HEK293 (cell line): ENCODE measurements around the gene ALKBH2.

ENCODE experiments used
- GLI2 ChIP-seq: fragments of 450-650 bp; formaldehyde crosslinking; IDR thresholded peaks from 2 replicates; pipeline ENCODE4; 2017; ENCODE audit warnings: missing biosample characterization, missing genetic modification characterization, low read depth, borderline replicate concordance
- GLIS1 ChIP-seq: fragments of 450-650 bp; formaldehyde crosslinking; IDR thresholded peaks from 2 replicates; pipeline ENCODE4 v1.5.1; 2016; ENCODE audit warnings: missing biosample characterization, missing genetic modification characterization
- HOXC10 ChIP-seq: sonication (generic); formaldehyde crosslinking; IDR thresholded peaks from 2 replicates; pipeline ENCODE4 v1.8.1; 2023; ENCODE audit warnings: mild to moderate bottlenecking, missing genetic modification reagents
- KLF1 ChIP-seq: fragments of 450-650 bp; formaldehyde crosslinking; IDR thresholded peaks from 2 replicates; pipeline ENCODE4 v1.5.1; 2016; ENCODE audit warnings: missing biosample characterization, missing genetic modification characterization
- KLF10 ChIP-seq: fragments of 450-650 bp; IDR thresholded peaks from 2 replicates; pipeline ENCODE4 v1.5.1; 2018; ENCODE audit warnings: missing biosample characterization, mild to moderate bottlenecking, missing genetic modification characterization
- MYNN ChIP-seq: fragments of 450-650 bp; formaldehyde crosslinking; IDR thresholded peaks from 2 replicates; pipeline ENCODE4 v1.5.1; 2016; ENCODE audit warnings: missing biosample characterization, missing genetic modification characterization, borderline replicate concordance
- OSR2 ChIP-seq: fragments of 450-650 bp; formaldehyde crosslinking; IDR thresholded peaks from 2 replicates; pipeline ENCODE4 v1.5.1; 2016; ENCODE audit warnings: missing biosample characterization, missing genetic modification characterization
- PRDM6 ChIP-seq: fragments of 450-650 bp; formaldehyde crosslinking; IDR thresholded peaks from 2 replicates; pipeline ENCODE4 v1.5.1; 2017; ENCODE audit warnings: missing biosample characterization, missing genetic modification characterization
- REPIN1 ChIP-seq: fragments of 450-650 bp; formaldehyde crosslinking; IDR thresholded peaks from 2 replicates; pipeline ENCODE4 v1.5.1; 2017; ENCODE audit warnings: missing biosample characterization, missing genetic modification characterization, low read depth
- SP7 ChIP-seq: fragments of 450-650 bp; formaldehyde crosslinking; IDR thresholded peaks from 2 replicates; pipeline ENCODE4 v1.5.1; 2016; ENCODE audit warnings: missing biosample characterization, missing genetic modification characterization
- YY1 ChIP-seq: fragments of 450-650 bp; formaldehyde crosslinking; IDR thresholded peaks from 2 replicates; pipeline ENCODE4 v1.5.1; 2018; ENCODE audit warnings: missing biosample characterization, missing genetic modification characterization
- ZFP41 ChIP-seq: fragments of 450-650 bp; formaldehyde crosslinking; IDR thresholded peaks from 2 replicates; pipeline ENCODE4 v1.5.1; 2016; ENCODE audit warnings: missing biosample characterization, missing genetic modification characterization, borderline replicate concordance
- ZIC2 ChIP-seq: fragments of 450-650 bp; formaldehyde crosslinking; IDR thresholded peaks from 2 replicates; pipeline ENCODE4 v1.5.1; 2016; ENCODE audit warnings: missing biosample characterization, missing genetic modification characterization
- ZNF112 ChIP-seq: fragments of 450-650 bp; formaldehyde crosslinking; IDR thresholded peaks from 2 replicates; pipeline ENCODE4 v1.5.0; 2017; ENCODE audit warnings: missing biosample characterization, missing genetic modification characterization
- ZNF19 ChIP-seq: fragments of 450-650 bp; formaldehyde crosslinking; IDR thresholded peaks from 2 replicates; pipeline ENCODE4; 2016; ENCODE audit warnings: missing biosample characterization, missing genetic modification characterization, low read depth
- ZNF23 ChIP-seq: fragments of 450-650 bp; formaldehyde crosslinking; IDR thresholded peaks from 2 replicates; pipeline ENCODE4 v1.5.1; 2016; ENCODE audit warnings: missing biosample characterization, missing genetic modification characterization, borderline replicate concordance
- ZNF341 ChIP-seq: fragments of 450-650 bp; formaldehyde crosslinking; IDR thresholded peaks from 2 replicates; pipeline ENCODE4; 2016; ENCODE audit warnings: low read depth, missing biosample characterization, missing genetic modification characterization
- ZNF398 ChIP-seq: fragments of 450-650 bp; formaldehyde crosslinking; IDR thresholded peaks from 2 replicates; pipeline ENCODE4 v1.5.1; 2017; ENCODE audit warnings: missing biosample characterization, missing genetic modification characterization
- ZNF423 ChIP-seq: fragments of 450-650 bp; formaldehyde crosslinking; IDR thresholded peaks from 2 replicates; pipeline ENCODE4 v1.5.1; 2016; ENCODE audit warnings: missing biosample characterization, missing genetic modification characterization
- ZNF555 ChIP-seq: fragments of 450-650 bp; formaldehyde crosslinking; conservative IDR thresholded peaks from 2 replicates; pipeline ENCODE4 v1.5.1; 2017; ENCODE audit warnings: missing biosample characterization, mild to moderate bottlenecking, missing genetic modification characterization, inconsistent platforms
- ZNF571 ChIP-seq: fragments of 450-650 bp; formaldehyde crosslinking; IDR thresholded peaks from 2 replicates; pipeline ENCODE4 v1.5.0; 2017; ENCODE audit warnings: missing biosample characterization, missing genetic modification characterization
- ZNF600 ChIP-seq: fragments of 450-650 bp; formaldehyde crosslinking; IDR thresholded peaks from 2 replicates; pipeline ENCODE4 v1.5.1; 2016; ENCODE audit warnings: missing biosample characterization, missing genetic modification characterization
- ZNF623 ChIP-seq: fragments of 450-650 bp; formaldehyde crosslinking; IDR thresholded peaks from 2 replicates; pipeline ENCODE4 v1.5.1; 2016; ENCODE audit warnings: missing biosample characterization, missing genetic modification characterization
- ZNF629 ChIP-seq: fragments of 450-650 bp; formaldehyde crosslinking; IDR thresholded peaks from 2 replicates; pipeline ENCODE4 v1.5.1; 2017; ENCODE audit warnings: missing biosample characterization, missing genetic modification characterization
- ZNF639 ChIP-seq: fragments of 450-650 bp; formaldehyde crosslinking; IDR thresholded peaks from 2 replicates; pipeline ENCODE4 v1.5.1; 2016; ENCODE audit warnings: missing biosample characterization, missing genetic modification characterization
- ZNF654 ChIP-seq: fragments of 450-650 bp; formaldehyde crosslinking; IDR thresholded peaks from 2 replicates; pipeline ENCODE4 v1.5.1; 2016; ENCODE audit warnings: low read depth, missing biosample characterization, missing genetic modification characterization
- ZNF658 ChIP-seq: fragments of 450-650 bp; formaldehyde crosslinking; IDR thresholded peaks from 2 replicates; pipeline ENCODE4; 2016; ENCODE audit warnings: missing biosample characterization, missing genetic modification characterization
- ZNF660 ChIP-seq: fragments of 450-650 bp; IDR thresholded peaks from 2 replicates; pipeline ENCODE4 v1.5.1; 2018; ENCODE audit warnings: missing biosample characterization, mild to moderate bottlenecking, missing genetic modification characterization
- ZNF677 ChIP-seq: fragments of 450-650 bp; IDR thresholded peaks from 2 replicates; pipeline ENCODE4 v1.5.0; 2018; ENCODE audit warnings: missing biosample characterization, mild to moderate bottlenecking, missing genetic modification characterization, moderate library complexity
- ZNF692 ChIP-seq: fragments of 450-650 bp; formaldehyde crosslinking; IDR thresholded peaks from 2 replicates; pipeline ENCODE4 v1.5.1; 2016; ENCODE audit warnings: missing biosample characterization, missing genetic modification characterization
- ZNF701 ChIP-seq: fragments of 450-650 bp; formaldehyde crosslinking; IDR thresholded peaks from 2 replicates; pipeline ENCODE4 v1.5.1; 2016; ENCODE audit warnings: missing biosample characterization, missing genetic modification characterization
- ZSCAN16 ChIP-seq: fragments of 450-650 bp; formaldehyde crosslinking; IDR thresholded peaks from 2 replicates; pipeline ENCODE4 v1.5.1; 2016; ENCODE audit warnings: missing biosample characterization, missing genetic modification characterization

The ALKBH2 gene

GRCh38 chr12:109069307-109070271 lies 23.7 kb downstream of the ALKBH2 start (continued):
- TF ChIP-seq ZNF571 (tag by site-specific recombination) (no peak), ZNF623 (tag by site-specific recombination) (no peak), ZNF658 (tag by site-specific recombination) (no peak), REPIN1 (no peak), ZNF112 (no peak), OSR2 (tag by site-specific recombination) (no peak), ZNF19 (tag by site-specific recombination) (no peak), KLF10 (tag by site-specific recombination) (peak; percentile 71; the same call in 1 of the 2 replicates), ZNF660 (no peak), ZNF677 (tag by site-specific recombination) (no peak), GLIS1 (tag by site-specific recombination) (peak; percentile 38; the same call in 1 of the 2 replicates), ZNF341 (tag by site-specific recombination) (peak; percentile 74), SP7 (no peak), ZNF629 (tag by site-specific recombination) (no peak), ZNF639 (tag by site-specific recombination) (no peak), ZNF600 (tag by site-specific recombination) (no peak), ZNF701 (tag by site-specific recombination) (no peak), YY1 (tag by site-specific recombination) (no peak), ZNF23 (tag by site-specific recombination) (no peak), HOXC10 (CRISPR knock-in tag) (no peak), ZNF423 (tag by site-specific recombination) (peak; percentile 93), ZFP41 (tag by site-specific recombination) (no peak), ZNF654 (tag by site-specific recombination) (no peak), PRDM6 (tag by site-specific recombination) (peak; percentile 36; the same call in 1 of the 2 replicates), KLF1 (tag by site-specific recombination) (peak; percentile 97), GLI2 (no peak), MYNN (no peak), ZSCAN16 (tag by site-specific recombination) (no peak), ZIC2 (peak; percentile 67), ZNF555 (tag by site-specific recombination) (no peak), ZNF398 (tag by site-specific recombination) (no peak), ZNF692 (tag by site-specific recombination) (no peak)
